Right kidney (tissue), 1 donor: ENCODE results near the gene KLHL21.
A peak's percentile ranks its signal among the peaks of the same experiment; 100 is the strongest.

ENCODE experiments used
- DNase-seq: peaks from one replicate; pipeline ENCODE4 v3.0.0-alpha.2; 2016

The KLHL21 gene

GRCh38 chr1:6627841-6628545 lies 25.3 kb upstream of the KLHL21 start:
- DNase-seq: no peak

- DNase-seq: no peak
Observed at GRCh38 chr1:6627031-6627430, 24.4 kb upstream of the KLHL21 start.

- no peak for DNase-seq
Observed at GRCh38 chr1:6625584-6626149, 23.0 kb upstream of the KLHL21 start.

GRCh38 chr1:6624710-6625583 lies 22.3 kb upstream of the KLHL21 start, which contains the start of gene THAP3:
Gene THAP3, plus strand, starts transcription at chr1:6624868. Its CDS starts 351 bp downstream, at chr1:6625219.
- DNase-seq: peak; percentile 97

GRCh38 chr1:6623269-6623965 lies 20.7 kb upstream of the KLHL21 start:
- DNase-seq: no peak

GRCh38 chr1:6622396-6623152 lies 19.9 kb upstream of the KLHL21 start:
- no peak for DNase-seq

- DNase-seq: no peak
Observed at GRCh38 chr1:6621429-6622391, 19.0 kb upstream of the KLHL21 start.

- DNase-seq: no peak
Observed at GRCh38 chr1:6619045-6619444, 16.4 kb upstream of the KLHL21 start.

- DNase-seq: peak; percentile 60
Observed at GRCh38 chr1:6614929-6615785, 12.5 kb upstream of the KLHL21 start.

GRCh38 chr1:6614019-6614928 lies 11.6 kb upstream of the KLHL21 start:
- DNase-seq: no peak

GRCh38 chr1:6613361-6614018 lies 10.8 kb upstream of the KLHL21 start, which contains the start of gene PHF13:
Gene PHF13, plus strand, starts transcription at chr1:6613731. Its CDS starts 336 bp downstream, at chr1:6614067.
- DNase-seq: peak; percentile 89

GRCh38 chr1:6612641-6613360 lies 10.1 kb upstream of the KLHL21 start:
- DNase-seq: peak; percentile 86

- no peak for DNase-seq
Observed at GRCh38 chr1:6603915-6604558, 1.4 kb upstream of the KLHL21 start.

- peak; percentile 96 for DNase-seq
Observed at GRCh38 chr1:6603238-6603914, 707 bp upstream of the KLHL21 start.

- DNase-seq: peak; percentile 84
Observed at GRCh38 chr1:6601923-6602668, 573 bp downstream of the KLHL21 start.
